Left hindlimb (tissue), 1 donor: ENCODE results near the gene NEK8.

ENCODE experiments used
- DNase-seq: peaks from one replicate; pipeline ENCODE4 v3.0.0-alpha.2; 2018

Gene NEK8

DNA sequence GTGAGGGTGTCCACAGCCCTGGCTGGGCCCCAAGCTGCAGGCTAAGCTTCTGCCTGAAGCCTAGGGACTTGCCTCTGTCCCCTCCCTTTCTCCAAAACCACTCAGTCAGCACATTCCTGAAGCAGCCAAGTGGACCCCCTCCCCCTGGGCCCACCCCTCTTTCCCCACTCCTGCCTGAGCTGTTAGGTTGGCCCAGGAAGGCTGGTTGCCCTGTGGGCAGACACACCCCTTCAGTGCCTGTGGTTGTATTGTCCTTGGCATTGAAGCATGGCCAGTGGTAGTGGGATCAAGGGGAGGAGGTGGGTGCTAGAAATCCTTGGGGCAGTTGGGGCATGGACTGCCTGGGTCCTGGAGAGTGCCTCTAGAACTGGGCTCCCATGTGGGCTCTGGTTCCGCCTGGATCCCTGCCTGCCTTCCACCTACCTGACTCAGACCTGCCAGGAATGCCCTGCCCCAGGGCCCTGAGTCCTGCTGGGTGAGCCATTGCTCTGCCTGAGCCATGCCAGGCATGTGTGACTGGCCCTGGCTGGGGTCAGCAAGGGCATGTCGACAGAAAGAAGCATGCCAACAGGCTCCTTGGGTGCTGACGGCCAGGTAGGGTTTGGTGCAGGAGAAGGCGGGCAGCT lies 17.3 kb downstream of the NEK8 start:
- DNase-seq = peak; percentile 36

GRCh38 chr17:28746611-28747050 lies 18.0 kb downstream of the NEK8 start:
- DNase-seq = peak; percentile 79

GRCh38 chr17:28747051-28747691 lies 18.6 kb downstream of the NEK8 start:
- peak; percentile 82 for DNase-seq

GRCh38 chr17:28747801-28748750 lies 19.5 kb downstream of the NEK8 start:
- DNase-seq = no peak

GRCh38 chr17:28748852-28749515 lies 20.4 kb downstream of the NEK8 start:
- DNase-seq = no peak

DNA sequence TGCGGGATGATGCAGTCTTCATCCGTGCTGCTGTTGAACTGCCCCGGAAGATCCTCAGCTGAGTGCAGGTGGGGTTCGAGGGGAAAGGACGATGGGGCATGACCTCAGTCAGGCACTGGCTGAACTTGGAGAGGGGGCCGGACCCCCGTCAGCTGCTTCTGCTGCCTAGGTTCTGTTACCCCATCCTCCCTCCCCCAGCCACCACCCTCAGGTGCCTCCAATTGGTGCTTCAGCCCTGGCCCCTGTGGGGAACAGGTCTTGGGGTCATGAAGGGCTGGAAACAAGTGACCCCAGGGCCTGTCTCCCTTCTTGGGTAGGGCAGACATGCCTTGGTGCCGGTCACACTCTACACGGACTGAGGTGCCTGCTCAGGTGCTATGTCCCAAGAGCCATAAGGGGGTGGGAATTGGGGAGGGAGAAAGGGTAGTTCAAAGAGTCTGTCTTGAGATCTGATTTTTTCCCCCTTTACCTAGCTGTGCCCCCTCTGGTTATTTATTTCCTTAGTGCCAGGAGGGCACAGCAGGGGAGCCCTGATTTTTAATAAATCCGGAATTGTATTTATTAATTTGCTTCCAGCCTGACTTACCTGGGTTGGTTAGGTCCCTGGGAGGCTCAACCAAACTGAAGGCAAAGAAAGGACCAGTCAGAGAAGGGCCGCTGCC lies 21.1 kb downstream of the NEK8 start:
- no peak for DNase-seq

GRCh38 chr17:28750178-28751047 lies 21.8 kb downstream of the NEK8 start:
- DNase-seq = peak; percentile 92

DNA sequence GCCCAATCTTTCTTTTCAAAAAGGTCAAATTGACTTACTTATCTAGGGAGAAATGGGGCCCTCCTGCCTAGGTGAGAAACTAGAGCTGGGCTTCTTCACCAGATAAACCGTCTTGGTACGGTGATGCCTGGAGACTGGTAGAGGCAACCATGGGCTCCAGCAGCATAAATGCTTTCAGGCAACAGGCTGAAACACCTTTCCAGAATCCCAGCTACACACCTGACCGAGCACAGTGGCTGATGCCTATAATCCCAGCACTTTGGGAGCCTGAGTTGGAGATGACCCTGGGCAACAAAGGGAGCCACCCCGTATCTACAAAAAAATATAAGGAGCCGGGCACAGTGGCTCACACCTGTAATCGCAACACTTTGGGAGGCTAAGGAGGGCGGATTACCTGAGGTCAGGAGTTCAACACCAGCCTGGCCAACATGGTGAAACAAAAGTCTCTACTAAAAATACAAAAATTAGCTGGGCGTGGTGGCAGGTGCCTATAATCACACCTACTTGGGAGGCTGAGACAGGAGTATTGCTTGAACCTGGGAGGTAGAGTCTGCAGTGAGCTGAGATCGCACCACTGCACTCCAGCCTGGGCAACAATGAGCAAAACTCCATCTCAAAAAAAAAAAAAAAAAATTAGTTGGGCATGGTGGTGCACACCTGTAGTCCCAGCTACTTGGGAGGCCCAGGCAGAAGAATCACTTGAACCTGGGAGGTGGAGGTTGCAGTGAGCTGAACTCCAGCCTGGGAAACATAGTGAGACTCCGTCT lies 23.2 kb downstream of the NEK8 start:
- DNase-seq = no peak

DNA sequence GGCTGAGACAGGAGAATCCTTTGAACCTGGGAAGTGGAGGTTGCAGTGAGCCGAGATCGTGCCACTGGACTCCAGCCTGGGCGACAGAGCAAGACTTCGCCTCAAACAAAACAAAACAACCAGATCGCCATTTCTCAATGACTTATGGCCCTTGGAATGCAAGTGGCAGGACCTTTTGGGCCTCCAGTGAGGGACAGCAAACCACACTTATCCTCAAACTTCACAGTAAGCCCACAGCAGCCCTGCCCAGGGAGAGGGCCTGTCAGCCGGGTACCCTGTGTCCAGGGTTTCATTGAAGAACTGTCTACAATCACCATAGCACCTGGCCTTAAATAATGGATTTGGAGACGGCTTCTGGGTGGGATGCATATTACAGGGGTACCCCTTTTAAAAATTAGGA lies 26.9 kb downstream of the NEK8 start:
- no peak for DNase-seq

DNA sequence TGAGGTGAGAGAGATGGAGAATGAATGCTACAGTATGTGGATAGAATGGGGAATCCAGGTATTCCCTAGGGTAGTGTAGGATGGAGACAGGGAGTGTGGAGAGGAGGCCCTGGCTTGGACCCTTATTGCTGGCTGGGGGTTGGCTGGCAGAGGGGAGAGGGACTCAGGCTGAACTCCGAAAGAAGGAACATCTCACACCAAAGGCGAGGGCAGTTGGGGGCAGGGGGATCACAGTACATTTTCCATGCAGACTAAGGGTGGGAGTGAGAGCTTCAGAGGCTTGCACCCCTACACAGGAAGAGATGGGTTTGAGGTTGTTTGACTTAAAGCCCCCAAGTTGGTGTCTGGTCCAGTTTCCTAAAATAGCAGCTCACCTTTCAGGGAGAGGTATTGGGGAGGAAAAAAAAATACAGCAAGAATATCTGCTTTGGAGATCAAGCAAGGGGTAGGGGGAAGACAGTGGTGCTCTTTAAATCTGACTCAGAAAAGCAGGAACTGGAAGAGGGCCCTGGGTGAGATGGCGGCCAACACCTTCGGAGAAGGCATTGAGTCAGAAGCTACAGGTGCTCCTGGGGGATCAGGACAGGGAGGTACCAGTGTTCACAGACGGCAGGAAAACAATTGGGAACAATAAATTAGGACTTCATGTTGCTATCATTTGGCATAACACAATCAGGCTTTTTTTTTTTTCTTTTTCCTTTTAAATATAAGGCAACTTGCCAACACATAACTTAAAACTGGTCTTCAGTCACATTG lies 27.6 kb downstream of the NEK8 start:
- no peak for DNase-seq

DNA sequence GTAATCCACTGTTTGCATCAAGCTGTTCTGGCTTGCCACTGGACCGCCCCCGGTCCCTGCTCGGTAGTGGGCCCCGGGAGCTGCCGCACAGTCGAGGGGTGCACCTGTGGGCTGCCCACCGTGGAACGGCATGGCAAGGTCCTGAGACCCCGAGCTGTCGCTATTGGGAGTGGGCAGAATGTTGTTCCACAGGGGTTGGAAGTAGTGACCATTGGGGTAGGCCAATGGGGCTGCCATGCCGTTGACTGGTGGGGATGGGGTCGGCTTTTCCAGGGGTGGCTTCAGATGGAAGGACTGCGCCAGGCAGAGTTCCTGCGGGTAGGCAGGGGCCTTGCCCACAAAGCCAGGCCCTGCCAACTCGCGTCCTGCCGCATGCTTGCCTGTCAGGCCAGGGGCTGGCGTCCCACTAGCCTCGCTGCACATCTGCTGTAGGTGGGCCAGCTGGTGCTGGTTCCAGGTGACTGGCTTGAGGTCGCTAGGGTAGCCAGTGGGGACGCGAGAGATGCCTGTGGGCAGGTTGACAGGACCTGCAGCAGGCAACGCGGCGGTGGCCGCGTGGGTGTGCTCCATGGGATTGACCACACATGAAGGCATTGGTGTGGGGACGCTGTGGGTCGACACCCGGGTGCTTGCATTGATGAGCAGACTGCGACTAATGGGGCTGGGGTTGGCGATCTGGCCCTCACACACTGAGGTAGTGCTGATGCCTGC lies 30.0 kb downstream of the NEK8 start:
- DNase-seq = no peak

DNA sequence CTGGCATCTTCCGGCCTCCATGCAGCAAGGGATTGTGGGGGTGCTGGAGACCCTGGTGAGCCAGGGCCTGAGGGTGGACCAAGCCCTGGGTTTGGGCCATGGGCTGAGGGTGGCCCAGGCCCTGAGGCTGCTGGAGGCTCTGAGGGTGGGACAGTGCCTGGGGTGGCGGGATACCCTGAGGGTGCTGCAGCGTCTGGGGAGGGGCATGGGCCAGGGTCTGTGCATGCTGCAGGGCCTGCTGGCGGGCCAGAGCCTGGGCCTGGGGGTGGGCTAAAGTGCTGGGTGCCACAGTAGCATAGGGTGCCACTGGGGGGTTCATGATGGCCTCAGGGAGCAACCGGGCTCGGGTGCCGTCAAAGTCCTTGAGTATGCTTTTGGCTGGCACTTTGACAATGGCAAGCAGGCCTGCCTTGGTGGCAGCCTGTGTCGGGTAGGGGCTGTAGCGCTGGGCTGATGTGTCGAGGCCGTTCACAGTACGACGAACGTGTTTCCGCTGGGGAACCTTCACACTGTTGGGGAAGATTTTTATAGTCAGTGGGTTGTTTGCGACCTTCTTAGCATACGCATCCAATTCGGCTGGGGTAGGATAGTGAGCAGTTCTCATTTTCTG lies 30.8 kb downstream of the NEK8 start:
- DNase-seq = no peak

DNA sequence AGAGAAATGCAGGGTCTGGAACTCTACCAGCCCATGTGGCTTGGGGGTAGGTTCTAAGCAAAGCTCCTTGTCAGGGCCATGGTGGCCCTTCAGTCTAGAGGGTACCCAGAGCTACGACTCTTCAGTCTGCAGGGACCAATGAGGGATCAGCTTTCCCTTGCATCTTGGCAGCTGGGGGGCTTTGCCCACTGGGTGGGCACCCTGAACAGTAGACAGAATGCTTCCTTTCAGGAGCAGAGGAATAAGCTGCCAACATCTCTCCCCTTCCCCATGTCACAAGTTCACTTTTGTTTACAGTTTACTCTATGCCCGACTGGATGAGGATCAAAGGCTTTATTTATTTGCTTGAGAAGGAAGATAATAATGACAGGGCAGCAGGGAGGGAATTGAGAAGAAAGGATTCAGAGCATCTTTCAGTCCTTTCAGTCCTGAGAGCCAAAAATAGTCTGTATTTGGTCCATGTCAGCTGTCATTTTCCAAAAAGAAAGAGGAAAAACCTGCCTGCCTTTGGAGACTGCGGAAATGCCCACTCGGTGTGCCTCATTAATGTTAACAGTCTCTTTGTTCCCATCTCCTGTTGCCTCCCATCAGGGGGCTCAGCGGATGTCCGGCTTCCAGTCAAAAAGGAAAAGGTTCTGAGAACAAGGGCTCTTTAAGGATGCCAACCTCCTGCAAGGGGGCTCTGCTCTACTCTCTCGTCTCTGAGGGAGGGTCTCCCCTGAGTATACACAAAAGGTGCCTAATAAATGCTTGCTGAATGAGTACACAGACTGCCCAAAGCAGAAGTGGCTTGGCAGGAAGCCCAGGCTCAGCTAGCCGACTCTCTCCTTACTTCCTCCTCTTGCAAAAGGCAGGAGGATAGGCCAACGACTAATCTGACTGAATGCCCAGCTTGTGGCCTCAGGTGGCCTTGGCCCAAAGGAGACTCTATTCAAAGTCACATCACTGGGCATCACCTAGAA lies 32.3 kb downstream of the NEK8 start:
- no peak for DNase-seq

DNA sequence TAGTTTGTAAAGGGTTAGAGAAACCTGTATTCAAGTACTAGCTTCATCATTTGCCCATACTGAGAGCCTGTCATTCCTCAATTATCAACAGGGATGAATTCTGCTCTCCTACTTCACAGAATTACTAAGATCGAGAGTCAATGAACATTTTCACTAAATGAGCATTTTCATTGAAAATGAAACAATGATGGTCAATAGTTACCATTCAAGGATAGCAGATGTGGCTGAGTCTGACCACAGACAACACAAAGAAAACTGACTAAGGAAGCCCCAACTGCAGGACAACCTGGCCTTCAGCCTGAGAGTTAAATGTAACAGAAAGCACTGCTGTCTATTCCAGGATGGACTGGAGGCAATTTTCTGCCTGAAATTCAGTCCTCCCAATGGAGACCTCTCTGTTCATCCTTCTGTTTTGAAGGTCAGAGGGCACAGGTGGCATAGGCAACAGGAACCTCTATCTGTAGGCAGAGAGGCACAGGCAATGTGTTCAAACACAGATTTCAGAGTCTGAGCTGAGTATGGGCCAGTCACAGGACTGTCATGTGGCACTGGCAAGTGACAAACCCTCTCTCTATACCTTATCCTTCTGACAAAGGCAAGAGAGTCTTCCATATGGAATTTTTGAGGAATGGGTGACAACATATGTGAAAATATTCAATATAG lies 34.7 kb downstream of the NEK8 start:
- DNase-seq = no peak

DNA sequence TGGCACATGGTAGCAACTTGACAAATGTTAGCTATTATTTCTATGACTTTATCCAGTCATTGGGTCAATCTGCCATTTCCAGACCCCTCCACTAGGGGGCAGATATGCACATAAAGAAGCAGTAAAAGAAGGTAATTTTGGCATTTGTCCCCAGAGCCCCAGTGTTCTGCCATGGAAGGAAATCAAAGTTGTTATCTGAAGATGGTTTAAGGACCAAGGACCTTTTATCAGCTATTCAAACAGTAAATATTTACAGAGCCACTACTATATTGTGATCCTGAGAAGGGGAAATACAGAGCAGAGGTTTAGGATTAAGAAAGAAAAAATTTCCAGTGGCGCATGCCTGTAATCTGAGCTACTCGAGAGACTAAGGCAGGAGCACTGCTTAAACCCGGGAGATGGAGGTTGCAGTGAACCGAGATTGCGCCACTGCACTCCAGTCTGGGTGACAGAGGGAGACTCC lies 35.2 kb downstream of the NEK8 start:
- DNase-seq = peak; percentile 59

GRCh38 chr17:28765038-28765437 lies 36.5 kb downstream of the NEK8 start:
- DNase-seq = no peak

- no peak for DNase-seq
Observed at GRCh38 chr17:28773736-28774135, 45.1 kb downstream of the NEK8 start.
